SK-N-SH treated with all-trans-retinoic acid at 6 μM for 48 hours (cell line): ENCODE data around the gene CADM2.

Experiments
- ARNTL ChIP-seq: fragments of 450-650 bp; formaldehyde crosslinking; IDR thresholded peaks from 2 replicates; pipeline ENCODE4 v1.5.0; 2020; ENCODE audit warnings: low read depth, mild to moderate bottlenecking, moderate library complexity, borderline replicate concordance
- TSHZ2 ChIP-seq: fragments of 250-450 bp; sonication (Bioruptor Pico); IDR thresholded peaks from 2 replicates; pipeline ENCODE4 v1.5.0; 2020; ENCODE audit warnings: mild to moderate bottlenecking, moderate library complexity
- ZC3H10 ChIP-seq: fragments of 250-450 bp; sonication (Bioruptor Pico); IDR thresholded peaks from 2 replicates; pipeline ENCODE4 v1.5.1; 2021; ENCODE audit warnings: mild to moderate bottlenecking, moderate library complexity

GRCh38 chr3:85051786-85052185, 93.0 kb downstream of the CADM2 start:
- TF ChIP-seq ARNTL (CRISPR knock-in tag) (no peak), TSHZ2 (CRISPR knock-in tag) (no peak), ZC3H10 (CRISPR knock-in tag) (no peak)
